Epithelial cell of proximal tubule (primary cell): ENCODE results near the gene HES5. TPM values are rescaled to one million over a fixed set of nuclear protein-coding genes. Genes with fewer than 3 reads are reported as not detected.

Experiments
- DNase-seq: peaks from one replicate; pipeline ENCODE4 v3.0.0-alpha.2; 2011; ENCODE audit warnings: low read depth
- H3K4me3 ChIP-seq: 2 replicates; pipeline ENCODE4 v1.5.1; 2011; ENCODE audit warnings: low read depth, mild to moderate bottlenecking, low read length
- total RNA-seq: library from RNA; depleted of rRNA; stranded (reverse); fragments of >200 nt; gene quantifications from 2 replicates; pipeline ENCODE4 v1.2.3, GENCODE V29; 2015
- TF ChIP-seq, protein P1 (sequence below): conservative IDR thresholded peaks from 2 replicates; pipeline ENCODE4 v1.5.1; 2012; ENCODE audit warnings: low read depth, mild to moderate bottlenecking, low read length

Gene HES5
- total RNA-seq, 1 donor from 2014 or later: not detected

DNA sequence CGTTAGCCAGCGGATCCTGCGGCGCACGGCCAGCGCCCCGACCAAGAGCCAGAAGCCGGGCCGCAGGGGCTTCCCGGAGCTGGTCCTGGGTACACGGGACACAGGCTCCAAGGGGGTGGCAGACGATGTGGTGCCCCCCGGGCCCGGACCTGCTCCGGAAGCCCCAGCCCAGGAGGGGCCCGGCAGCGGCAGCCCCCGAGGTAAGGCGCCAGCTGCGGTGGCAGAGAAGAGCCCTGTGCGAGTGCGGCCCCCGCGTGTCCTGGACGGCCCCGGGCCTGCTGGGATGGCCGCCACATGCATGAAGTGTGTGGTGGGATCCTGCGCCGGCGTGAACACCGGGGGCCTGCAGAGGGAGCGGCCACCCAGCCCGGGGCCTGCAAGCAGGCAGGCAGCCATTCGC is 27.9 kb downstream of the HES5 start:
- TF ChIP-seq, protein P1, sequence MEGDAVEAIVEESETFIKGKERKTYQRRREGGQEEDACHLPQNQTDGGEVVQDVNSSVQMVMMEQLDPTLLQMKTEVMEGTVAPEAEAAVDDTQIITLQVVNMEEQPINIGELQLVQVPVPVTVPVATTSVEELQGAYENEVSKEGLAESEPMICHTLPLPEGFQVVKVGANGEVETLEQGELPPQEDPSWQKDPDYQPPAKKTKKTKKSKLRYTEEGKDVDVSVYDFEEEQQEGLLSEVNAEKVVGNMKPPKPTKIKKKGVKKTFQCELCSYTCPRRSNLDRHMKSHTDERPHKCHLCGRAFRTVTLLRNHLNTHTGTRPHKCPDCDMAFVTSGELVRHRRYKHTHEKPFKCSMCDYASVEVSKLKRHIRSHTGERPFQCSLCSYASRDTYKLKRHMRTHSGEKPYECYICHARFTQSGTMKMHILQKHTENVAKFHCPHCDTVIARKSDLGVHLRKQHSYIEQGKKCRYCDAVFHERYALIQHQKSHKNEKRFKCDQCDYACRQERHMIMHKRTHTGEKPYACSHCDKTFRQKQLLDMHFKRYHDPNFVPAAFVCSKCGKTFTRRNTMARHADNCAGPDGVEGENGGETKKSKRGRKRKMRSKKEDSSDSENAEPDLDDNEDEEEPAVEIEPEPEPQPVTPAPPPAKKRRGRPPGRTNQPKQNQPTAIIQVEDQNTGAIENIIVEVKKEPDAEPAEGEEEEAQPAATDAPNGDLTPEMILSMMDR: no peak

DNA sequence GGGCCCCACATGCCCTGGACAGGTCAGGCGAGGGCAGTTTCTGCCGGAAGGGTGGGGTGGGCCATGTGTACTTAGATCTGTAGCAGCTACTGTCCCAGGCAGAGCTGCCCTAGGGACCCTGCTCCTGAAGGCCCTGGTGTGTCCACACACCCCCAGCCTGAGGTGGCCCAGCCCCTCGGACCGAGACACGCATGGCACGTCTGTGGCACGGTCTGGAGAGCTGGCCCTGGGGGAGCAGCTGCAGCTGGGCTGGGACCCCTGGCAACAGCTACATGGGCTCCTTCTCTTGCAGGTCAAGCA is 28.3 kb downstream of the HES5 start:
- no peak for DNase-seq
- no peak overlapping the region for H3K4me3 ChIP-seq
- TF ChIP-seq, protein P1: no peak

More for the DNA sequence above, 27.9 kb downstream of the HES5 start:
- H3K4me3 ChIP-seq: no peak overlapping the region
- DNase-seq: no peak

DNA sequence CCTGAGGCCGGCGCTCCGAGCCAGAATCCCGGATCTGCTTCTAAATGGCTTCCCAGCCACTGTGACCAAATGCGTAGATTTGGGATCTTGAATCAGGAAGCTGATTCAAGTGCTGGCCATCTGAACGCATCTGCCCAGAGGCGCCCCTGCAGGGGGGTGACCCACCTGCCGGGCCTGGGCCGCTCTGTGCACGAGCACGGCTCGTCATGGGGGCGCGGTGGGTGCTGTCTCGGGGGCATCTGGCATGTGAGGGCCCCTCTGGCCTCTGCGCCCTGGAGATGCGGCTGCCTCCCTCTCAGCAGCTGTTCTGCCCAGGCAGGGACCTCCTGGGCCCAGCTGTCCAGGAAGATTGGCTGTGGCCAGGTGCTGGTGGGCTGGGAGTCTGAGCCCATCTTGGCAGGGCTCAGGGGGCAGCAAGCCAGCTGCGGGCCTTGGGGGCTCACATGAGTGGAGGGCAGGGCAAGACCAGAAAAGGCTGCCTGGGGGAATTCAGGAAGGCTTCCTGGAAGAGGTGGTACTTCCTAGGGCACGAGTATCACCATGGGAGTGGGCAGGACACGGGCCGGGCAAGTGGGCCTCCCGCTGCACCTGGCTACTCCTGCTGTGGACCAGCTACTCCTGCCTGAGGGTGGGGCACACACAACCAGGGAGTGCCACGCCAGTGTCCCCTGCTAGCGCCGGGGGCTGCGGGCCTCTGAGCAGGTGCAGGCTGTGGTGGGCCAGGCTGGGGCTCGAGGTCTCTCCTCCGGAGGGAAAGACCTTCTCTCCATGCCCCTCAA is 28.8 kb downstream of the HES5 start:
- TF ChIP-seq, protein P1: no peak
- no peak overlapping the region for H3K4me3 ChIP-seq
- DNase-seq: no peak

DNA sequence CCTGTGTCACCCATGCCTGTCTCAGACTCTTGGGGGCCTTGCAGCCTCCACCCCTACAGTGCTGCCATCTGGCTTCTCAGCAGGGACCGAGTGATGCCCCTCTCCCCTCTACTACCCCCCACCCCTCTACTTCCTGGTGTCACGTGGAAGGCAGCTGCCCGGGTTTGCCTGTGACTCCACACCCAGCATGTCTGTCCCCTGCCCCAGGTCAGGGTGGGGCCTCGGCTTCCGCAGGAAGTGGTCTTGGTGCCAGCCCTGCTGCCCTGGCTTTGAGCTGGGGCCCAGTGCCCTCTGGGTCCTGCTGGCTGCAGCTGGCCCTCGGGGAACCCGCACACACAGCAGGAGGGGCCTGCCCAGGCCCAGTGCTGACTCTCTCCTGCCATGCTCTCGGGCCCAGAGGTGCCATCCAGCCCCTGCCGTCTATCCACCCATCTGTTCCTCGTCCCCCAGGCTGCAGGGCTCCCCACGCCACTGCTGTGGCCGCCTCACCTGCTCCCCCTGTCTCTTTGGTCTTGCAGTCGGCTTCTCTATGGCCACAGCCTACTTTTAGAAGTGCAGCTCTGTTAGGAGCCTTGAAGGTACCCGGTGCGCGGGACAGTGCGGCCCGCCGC is 30.0 kb downstream of the HES5 start:
- TF ChIP-seq, protein P1: no peak
- no peak for DNase-seq
- no peak overlapping the region for H3K4me3 ChIP-seq

DNA sequence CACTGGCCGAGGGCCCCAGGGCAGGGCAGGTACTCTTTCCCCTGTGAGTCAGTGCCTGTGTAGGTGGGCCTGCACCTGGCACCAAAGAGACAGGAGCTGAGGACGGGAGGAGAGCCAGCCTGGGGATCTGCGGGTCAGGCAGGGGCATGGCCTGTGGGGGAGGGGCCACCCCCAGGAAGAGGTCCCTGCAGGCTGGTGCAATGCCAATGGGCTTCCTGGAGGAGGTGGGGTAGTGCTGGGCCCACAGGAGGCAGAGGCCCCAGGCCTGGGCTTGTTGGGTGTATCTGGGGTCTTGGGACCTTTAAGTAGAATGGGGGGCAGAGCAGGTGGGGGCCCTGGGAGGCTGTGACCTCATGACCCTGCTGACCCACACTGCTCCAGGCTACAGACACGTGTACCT is 30.8 kb downstream of the HES5 start:
- TF ChIP-seq, protein P1: no peak
- no peak for DNase-seq
- no peak overlapping the region for H3K4me3 ChIP-seq

DNA sequence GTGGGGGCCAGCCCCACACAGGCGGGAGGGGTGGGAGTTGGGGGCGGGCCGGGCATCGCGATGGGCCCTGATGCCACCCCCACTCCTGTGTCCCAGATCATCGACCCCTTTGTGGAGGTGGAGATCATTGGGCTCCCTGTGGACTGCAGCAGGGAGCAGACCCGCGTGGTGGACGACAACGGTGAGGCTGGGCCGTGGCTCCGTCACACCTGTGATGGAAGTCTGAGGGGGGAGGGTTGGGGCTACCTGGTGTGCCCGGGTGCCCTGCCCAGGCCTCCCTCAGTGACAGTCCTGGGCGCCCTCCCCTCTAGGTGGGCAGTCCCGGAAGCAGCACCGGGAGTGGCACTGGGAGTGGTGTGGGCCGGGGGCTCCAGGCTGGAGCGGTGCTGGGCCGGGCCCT is 31.4 kb downstream of the HES5 start:
- TF ChIP-seq, protein P1: no peak
- H3K4me3 ChIP-seq: no peak overlapping the region
- no peak for DNase-seq

DNA sequence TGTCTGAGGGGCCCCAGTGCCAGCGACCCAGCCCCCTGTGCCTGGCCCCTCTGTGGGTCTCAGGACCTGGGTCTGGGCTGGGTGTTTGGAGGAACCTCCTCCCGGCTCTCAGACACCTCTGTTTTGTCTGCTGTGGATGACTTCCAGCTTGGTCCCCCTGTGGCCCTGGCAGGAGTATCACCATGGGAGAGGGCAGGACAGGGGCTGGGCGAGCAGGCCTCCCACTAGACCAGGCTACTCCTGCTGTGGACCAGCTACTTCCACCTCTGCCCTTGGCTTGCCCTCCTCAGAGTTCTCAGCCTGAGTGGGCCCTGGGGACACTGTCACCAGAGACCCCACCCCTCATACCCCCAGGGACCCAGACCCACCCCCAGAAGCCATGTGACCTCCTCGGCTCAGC is 32.2 kb downstream of the HES5 start:
- TF ChIP-seq, protein P1: no peak
- H3K4me3 ChIP-seq: no peak overlapping the region
- no peak for DNase-seq
